ENCODE results near the gene RGL3.
"Not testable (repeated sequence)": the region's sequence is repeated elsewhere in the genome, so short reads cannot be mapped to it uniquely, and the experiment has no call there.

Gene RGL3

DNA sequence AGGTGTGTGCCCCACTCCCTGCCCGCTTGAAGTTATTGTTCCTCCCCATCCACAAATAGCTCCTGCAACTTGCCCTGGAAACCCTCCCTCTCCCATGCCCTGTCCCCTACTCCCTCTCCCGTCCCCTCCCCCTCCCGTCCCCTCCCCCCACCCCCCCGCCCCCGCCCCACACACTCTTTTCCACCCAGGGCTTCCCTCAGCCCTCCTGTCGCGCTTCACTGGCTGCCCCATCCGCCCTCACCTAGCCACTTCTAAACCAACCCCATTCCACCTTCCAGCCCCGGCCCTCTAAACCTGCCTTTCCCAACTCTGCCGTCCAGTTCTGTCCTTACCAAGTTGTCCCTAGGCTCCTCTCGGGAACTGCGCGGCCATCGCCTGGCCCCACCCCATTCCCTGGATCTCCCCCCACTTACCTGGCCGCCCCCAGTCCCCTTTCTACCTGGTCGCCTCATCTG, 993 bp downstream of the RGL3 start:
- no peak for DNase-seq

DNA sequence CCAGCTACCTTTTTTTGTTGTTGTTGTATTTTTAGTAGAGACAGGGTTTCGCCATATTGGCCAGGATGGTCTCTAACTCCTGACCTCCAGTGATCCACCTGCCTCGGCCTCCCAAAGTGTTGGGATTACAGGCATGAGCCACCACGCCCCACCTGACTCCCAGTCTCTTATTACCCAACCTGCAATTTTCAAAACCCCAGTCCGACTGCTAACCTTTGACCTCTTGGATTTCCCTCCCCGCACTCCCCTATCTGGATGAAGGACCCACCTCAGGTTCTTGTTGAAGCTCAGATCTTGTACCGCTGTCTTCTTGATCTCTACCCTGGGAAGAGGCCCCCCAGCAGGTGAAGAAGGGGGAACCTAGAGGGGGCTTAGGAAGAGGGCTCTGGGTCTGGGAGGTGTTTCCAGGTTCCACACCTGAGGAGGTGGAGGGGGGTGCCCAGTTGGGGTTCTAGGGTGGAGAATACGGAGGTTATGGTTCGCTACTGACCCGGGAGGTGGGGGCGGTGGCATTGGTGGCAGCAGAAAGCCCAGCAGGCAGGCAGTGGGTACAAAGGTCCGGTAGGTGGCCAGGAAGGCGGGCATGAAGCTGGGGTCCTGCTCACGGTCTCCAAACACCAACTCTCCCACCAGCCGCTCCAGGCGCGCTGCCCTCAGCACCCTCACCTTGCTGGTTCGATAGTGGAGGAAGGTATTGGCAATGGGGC, 2.6 kb downstream of the RGL3 start:
- no peak for DNase-seq

DNA sequence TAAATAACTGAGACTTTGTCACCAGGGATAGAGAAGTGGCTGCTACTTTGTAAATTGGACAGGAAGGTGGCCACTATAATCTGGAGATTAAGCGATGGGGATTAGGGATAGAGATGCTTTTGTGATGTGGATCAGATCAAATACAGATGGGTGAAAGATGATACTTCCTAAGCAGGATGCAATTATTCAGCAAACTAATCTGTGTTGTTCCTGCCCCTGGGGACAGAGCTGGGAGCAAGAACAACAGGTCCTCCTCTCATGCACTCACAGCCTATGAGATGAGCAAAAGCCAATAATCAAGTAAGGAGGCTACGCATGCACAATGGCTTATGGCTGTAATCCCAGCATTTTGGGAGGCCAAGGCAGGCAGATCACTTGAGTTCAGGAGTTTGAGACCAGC, 4.6 kb downstream of the RGL3 start:
- no peak for DNase-seq

DNA sequence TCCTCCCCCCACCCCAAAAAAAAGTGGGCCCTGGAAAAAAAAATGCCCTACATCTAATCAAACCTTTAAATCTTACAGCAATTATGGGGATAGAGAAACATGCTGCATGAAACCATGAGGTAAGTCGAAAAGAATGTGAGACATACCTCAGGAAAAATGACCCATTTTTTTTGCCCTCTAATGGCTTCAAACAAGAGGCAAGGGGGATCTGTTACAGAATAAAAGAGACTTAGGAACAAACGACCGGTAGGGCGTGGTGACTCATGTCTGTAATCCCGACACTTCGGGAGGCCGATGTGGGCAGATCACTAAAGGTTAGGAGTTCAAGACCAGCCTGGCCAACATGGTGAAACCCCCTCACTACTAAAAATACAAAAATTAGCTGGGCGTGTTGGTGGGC, 8.4 kb downstream of the RGL3 start:
- no peak for DNase-seq

DNA sequence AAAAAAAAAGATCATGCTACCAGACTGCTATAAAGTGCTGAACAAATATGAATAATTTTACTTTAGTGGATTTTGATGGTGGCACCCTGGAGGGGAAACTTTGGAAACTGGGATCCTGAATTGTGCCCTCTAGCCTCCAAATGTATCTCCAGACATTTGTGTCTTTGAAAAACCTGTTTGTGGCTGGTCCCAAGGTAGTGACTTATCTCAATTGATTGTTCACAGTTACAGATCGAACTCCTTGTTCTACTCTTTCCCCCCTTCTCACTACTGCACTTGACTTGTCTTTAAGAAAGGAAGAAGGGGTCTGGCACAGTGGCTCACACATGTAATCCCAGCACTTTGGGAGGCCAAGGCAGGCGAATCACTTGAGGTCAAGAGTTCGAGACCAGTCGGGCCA, 10.5 kb downstream of the RGL3 start:
- DNase-seq, result no peak

DNA sequence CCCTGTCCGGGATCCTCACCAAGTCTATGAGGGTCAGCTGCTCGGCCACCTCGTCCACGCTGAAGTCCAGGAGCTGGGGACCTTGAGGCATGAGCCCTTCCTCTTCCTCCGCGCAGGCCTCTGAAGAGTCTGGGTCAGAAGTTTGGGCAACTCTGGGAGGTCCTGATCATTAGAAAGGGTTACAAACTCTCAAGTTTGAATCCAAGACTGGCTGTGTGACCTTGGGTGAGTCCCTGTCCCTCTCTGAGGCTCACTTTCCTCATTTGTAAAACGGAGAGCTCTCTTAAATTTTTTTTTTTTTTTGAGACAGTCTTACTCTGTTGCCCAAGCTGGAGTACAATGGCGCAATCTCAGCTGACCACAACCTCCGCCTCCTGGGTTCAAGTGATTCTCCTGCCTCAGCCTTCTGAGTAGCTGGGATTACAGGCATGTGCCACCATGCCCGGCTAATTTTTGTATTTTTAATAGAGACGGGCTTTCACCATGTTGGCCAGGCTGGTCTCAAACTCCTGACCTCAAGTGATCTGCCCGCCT, 12.3 kb downstream of the RGL3 start:
- DNase-seq, result not testable (repeated sequence)

DNA sequence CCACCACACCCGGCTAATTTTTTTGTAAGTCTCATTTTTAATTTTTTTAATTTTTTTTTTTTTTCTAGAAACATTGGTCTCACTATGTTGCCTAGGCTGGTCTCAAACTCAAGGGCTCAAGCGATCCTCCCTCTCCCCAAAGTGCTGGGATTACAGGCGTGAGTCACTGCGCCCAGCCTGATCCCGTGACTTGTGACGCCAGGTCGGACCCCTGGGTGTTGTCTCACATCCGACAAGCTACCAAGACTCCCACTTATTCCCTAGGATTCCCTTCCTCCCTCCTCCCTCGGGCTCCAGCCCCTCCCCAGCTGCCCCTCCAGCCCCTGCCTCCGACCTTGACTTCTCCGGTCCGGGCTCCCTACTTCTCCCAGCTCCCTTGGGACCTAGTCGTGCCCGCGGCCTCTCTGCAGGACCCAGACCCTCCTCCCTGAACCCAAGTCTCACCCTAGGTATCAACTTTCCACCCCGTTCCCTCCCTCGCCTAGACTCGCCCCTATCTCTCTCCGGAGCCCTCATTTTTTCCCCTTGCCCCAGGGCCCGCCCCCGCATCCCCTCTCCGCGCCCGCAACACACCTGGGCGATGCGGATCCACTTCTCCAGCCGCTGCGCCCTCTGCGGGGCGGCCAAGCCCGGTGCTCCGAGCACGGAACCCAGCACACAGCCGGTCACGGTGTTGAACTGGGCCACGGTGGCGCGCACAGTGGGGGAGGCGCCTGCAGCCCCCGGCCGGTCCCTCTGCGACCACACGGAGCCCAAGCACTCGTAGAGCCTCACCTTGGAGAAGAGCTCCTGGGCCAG, 13.1 kb downstream of the RGL3 start:
- DNase-seq, result peak in 1 of 5 experiments; percentile 18

DNA sequence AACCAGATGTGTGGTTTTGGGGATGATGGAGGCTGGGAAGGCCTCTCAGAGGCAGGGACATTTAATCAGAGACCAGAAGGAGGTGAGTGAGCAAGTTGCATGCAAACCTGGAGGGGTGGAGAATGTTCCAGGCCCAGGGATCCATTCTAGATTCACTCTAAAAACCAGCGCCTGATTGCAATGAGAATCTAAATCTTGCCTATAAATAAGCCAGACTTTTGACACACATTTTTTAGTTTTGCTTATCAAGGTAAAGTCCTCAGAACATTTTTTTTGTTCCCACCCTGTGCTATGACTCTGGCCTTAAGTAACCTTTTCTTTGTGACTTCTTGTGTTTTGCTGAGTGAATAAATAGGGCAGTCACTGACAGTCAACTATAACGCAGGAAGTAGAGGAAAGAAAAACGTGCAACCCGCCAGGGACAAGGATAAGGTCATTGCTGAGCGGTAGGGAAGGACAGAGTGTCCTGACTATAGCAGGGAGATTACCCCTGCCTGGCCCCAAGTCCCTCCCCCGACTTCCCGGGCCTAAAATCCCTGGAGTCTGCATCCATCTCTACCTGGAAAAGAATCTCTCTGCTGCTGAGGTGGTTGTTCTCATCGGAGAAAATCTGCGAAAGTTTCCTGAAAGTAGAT, 14.4 kb downstream of the RGL3 start:
- DNase-seq, result no peak

DNA sequence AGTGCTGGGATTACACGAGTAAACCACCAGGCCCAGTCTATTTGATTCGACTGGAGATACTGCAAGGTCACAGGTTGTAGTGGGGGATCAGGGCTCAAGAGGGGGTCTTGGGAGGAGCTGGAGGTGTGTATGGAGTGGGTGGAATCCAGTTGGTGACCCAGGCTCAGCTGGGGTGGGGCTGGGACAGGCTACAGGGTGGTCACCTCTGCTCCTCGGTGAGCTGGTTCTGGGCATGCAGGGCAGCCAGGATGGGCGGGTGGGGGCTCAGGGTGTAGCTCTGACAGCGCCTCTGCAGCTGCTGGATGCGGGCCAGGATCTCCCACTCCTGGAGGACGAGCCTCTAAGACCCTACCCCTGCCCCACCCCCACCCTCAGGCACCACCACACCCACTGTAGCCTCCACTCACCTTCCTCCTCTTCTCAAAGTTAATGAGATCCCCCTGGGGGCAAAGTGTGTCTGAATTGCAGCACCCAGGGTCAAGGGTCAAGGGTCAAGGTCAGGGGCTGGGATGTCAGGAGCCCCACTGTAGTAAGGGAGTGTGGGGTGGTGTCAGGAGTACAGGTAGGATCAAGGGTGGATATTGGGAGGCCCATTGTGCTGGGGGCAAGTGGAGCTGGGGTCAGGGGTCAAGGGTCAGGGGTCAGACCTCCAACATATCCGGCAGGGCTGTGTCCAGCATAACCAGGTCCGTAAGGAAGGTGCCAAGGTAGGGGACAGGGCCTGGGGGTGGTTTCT, 17.1 kb downstream of the RGL3 start:
- DNase-seq, result no peak

DNA sequence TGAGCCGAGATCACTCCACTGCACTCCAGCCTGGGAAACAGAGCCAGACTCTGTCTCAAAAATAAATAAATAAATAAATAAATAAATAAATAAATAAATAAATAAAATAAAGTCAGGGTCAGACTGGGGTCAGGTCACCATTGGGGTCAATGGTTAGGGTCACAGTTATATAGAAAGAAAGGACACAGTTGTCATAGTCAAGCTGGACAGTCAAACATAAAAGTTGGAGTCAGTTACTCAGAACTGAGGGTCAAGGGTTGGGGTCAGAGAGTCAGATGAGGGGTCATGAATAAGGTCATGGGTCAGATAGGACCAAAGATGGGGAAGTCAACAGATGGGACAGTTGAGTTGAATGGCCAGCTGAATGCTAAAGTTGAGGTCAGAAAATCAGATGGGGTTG, 18.3 kb downstream of the RGL3 start:
- no peak for DNase-seq

DNA sequence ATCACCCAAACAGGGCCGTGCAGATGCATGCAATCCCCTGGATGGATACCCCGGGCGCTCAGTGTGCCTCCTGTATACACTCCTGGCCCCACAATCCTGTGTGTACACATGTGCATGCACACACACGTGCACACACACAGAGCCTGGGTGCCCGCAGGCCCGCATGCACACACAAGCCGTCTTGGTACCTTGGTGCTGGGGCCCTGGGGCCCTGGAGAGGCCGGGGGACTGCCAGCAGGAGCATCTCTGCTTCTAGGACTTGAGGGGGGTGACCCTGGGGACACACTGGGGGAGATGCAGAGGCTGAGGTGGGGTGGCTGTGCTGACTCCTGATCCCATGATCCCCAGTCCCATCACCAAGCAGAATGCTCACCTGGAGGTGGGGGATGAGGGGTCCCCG, 19.4 kb downstream of the RGL3 start:
- no peak for DNase-seq

DNA sequence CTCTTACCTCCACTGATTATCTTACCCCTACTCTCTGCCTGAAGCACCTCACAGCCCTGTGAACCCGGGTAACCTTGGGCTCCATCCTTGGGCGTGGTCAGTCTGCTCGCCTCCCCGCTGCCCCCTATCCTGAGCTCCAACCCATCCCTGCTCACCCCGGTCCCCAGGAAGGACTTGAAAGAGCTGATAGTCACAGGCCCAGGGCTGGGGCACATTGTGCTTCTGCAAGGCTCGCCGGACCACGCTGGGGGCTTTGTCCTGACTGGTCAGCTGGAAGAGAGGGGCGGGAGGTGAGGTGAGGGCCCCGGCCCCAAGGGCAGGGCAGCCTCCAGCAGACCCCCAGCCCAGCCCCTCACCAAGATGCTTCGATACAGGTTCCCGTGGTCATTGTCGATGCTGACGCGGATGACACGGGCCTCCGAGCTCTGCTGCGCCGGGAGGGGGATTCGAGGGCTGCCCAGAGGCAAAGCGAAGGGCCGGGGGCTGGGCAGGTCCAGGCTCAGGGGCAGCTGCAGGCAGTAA, 22.0 kb downstream of the RGL3 start:
- DNase-seq, result no peak

DNA sequence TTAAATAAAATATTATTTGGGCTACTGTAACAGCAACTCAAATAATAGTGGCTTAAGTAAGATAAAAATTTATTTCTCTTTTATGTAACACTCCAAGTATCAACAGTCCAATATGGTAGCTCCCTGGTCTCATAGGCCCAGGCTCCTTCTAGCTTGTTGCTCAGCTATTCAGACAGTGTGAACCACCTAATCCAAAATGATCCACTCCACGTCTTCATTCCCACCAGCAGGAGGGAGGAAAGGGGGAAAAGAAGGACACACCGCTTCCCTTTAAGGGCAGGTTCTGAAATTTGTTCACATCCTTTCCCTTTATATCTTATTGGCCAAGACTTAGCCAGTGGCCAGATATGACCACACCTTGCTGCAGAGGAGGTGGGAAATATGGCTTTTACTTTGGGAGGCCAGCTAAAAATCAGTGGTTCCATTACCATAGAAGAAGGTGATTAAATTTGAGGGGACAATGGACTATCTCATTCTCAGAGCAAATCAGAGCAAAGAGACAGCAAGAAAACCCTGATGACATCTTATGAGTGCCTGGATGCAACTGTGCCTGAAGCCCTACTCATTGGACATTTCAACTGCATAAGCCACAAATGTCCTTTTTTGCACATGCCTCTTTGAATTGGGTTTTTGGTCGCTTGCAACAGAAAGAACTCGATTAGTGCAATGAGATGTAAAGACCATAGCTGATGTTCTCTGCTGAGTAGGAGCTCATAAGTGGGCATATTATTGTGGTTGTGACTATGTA, 28.0 kb downstream of the RGL3 start:
- DNase-seq, result no peak

DNA sequence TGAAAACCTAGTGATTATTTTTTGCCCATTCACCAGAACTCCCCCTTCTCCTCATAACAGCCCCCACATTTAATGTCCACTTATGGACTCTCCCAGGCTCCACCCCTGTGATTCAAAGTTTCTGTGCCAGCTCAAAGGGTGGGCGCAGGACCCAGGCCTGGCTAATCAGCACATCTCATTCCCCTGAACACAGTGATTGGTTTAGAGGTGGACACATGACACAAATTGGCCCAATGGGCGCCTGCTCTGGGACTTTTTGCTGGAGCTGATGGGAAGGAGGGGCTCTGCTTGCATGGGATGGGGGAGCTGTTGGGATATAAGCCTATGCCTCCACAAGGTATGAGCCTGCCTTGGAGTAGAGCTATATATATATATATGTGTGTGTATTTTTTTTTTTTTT, 28.8 kb downstream of the RGL3 start:
- DNase-seq, result no peak

DNA sequence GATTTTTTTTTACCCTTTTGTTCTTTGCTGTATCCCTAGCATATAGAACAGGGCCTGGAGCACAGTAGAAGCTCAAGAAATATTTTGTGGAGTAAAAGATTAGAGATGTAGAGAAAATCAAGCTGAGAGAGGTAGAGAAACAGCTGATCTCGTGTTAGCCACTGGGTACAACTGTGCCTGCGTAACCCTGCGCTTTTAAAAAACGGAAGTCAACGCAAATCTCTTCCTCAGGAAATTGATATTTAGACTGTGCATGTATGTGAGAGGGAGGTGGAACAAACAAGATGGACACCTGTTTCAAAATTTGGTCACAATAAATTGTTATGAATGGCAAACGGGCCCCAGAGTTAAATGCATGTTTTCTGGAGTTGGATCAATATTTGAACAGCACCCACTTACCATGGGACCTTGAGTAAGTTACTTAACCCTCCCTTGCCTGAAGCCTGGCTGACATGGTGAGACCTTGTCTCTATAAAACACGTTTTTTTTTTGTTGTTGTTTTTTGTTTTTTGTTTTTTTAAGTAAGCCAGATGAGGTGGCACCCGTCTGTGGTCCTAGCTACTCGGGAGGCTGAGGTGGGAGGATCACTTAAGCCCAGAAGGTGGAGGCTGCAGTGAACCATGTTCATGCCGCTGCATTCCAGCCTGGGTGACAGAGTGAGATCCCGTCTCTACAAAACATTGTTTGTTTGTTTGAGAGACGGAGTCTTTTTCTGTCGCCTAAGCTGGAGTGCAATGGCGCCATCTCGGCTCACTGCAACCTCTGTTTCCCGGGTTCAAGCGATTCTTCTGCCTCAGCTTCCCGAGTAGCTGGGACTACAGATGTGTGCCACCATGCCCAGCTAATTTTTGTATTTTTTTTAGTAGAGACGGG, 31.7 kb downstream of the RGL3 start:
- DNase-seq, result peak in 1 of 5 experiments; percentile 48

DNA sequence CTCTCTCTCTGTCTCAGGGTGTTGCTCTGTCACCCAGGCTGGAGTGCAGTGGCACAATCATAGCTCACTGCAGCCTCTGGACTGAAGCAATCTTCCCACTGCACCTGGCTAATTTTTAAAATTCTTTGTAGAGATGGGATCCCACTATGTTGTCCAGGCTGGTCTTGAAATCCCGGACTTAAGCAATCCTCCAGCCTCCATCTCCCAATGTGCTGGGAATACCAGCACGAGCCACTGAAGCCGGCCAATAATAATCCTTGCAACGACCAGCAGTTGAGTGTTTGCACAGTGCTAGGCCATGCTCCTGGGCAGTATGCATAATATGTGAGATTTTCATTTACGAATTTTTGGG, 34.4 kb downstream of the RGL3 start:
- DNase-seq, result no peak

DNA sequence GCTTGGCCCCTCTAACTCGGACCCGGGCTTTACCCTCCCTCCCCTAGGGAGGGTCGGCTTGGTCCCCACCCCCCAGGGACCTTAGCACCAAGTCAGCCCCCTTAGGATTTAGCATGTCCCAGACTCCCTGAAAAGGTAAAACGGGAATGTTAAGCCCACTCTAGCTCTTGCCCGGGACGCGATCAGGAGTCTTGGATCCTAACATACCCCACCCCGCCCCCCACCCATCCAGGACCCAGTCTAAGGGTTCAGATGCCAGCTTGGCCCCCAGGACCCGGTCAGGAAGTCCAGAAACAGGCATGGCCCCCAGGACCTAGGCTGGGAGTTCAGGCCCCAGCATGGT, 35.4 kb downstream of the RGL3 start:
- no peak for DNase-seq

DNA sequence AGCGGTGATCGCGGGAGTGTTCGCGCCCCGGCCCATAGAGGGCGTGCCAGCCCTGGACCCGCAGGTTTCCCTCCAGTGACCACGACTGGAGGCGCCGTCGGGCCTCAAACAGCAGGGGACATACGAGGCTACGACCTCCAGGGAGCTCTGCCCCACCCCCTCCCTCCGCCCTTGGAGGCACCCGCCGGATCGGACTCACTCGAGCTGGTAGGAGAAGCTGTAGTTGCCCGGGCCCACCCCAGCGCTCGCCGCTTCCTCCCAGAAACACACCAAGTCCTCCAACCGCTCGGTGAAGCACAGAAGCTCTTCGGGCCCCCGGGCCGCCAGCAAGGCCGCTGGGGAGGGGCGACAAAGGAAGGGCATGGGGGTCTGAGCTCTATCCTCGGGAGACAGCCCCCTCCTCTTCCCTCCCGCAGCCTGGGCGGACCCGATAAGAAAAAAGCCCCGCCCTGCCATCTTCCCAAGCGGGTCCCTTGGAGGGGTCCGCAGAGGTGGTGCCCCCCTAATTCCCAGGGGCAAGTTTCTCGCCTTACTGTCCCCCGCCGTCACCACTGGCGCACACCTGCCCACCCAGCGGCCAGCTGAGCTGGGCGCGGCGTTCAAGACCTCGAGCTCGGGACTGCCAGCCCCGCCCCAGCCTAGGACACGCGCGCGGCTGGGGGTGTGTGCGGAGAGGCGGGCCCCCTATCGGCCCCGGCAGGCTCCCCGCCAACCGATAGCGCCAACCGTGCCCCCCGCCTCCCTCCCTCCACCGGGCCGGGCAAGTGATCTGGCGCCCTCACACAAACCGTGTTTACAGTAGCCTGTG, 36.0 kb downstream of the RGL3 start:
- peak in 3 of 5 experiments; percentile 18 to 48 (median 20) for DNase-seq

DNA sequence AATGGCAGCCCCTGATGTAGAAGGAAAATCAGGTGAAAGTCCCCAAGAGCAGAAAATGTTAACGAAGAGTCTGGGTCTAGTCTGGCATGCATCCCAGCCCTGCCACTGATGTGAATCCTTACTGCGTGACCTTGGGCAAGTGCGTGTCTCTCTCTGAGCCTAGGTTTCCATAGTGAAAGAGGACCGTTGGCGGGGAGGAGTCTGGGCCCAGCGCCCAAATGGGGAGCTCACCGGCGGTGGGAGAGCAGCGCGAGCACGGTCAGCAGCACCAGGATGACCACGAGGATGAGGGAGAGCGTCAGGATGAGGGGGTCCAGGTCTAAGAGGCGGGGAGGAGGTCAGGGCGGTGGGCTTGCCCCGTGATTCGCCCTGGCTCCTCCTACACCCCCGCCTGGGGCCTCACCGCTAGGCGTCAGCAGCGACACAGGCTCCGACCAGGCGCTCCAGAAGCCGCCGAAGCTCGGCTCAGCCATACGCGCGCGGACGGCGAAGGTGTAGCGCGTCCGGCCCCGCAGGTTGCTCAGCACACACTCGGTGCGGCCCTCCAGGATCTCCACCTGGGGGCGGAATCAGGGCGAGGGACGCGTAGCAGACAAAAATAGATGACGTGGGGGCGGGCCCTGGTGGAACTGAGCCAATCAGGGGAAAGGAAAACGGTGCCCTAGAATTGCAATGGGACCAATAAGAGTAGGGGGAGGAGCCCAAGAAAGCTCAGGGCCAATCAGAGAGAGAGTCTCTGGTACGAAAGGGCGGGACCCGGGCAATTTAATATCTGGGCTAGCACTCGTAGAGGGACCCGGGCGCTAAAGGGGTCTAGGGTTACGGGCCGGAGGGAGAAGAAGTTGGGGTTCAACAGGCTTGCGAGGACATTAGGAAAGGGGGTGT, 38.2 kb downstream of the RGL3 start:
- peak; percentile 91 to 99 (median 96) for DNase-seq

Measured in T-helper 2 cell (primary cell).